ENCODE results near the gene CREBL2.
"Not testable (repeated sequence)": the region's sequence is repeated elsewhere in the genome, so short reads cannot be mapped to it uniquely, and the experiment has no call there.

CREBL2 gene

GRCh38 chr12:12614342-12614741, 2.7 kb downstream of the CREBL2 start:
- TF ChIP-seq CTCF (IDR thresholded peaks at IDR 0.05; ENCODE audit: low read depth, low read length) = no peak
- DNase-seq (ENCODE audit: extremely low read depth, low read depth) = no peak

- DNase-seq (ENCODE audit: extremely low read depth, low read depth) = no peak
- no peak for TF ChIP-seq CTCF (IDR thresholded peaks at IDR 0.05; ENCODE audit: low read depth, low read length)
These were observed 5.0 kb downstream of the CREBL2 start for GRCh38 chr12:12616512-12617310.

- not testable (repeated sequence) for DNase-seq (ENCODE audit: extremely low read depth, low read depth)
These were observed 6.4 kb downstream of the CREBL2 start for GRCh38 chr12:12618064-12618463.

GRCh38 chr12:12620730-12621315, 9.1 kb downstream of the CREBL2 start:
- TF ChIP-seq CTCF (IDR thresholded peaks at IDR 0.05; ENCODE audit: low read depth, low read length) = no peak
- no peak for DNase-seq (ENCODE audit: extremely low read depth, low read depth)

GRCh38 chr12:12622418-12622817, 10.7 kb downstream of the CREBL2 start:
- DNase-seq (ENCODE audit: extremely low read depth, low read depth) = no peak
- no peak for TF ChIP-seq CTCF (IDR thresholded peaks at IDR 0.05; ENCODE audit: low read depth, low read length)

GRCh38 chr12:12624498-12624992, 12.9 kb downstream of the CREBL2 start:
- no peak for DNase-seq (ENCODE audit: extremely low read depth, low read depth)
- no peak for TF ChIP-seq CTCF (IDR thresholded peaks at IDR 0.05; ENCODE audit: low read depth, low read length)

GRCh38 chr12:12626471-12626870, 14.8 kb downstream of the CREBL2 start:
- TF ChIP-seq CTCF (IDR thresholded peaks at IDR 0.05; ENCODE audit: low read depth, low read length) = no peak
- no peak for DNase-seq (ENCODE audit: extremely low read depth, low read depth)
